Mucosa of descending colon (tissue), 3 donors: Measurements from ENCODE around the gene AKT3. TPM values are rescaled to one million over a fixed set of nuclear protein-coding genes. Genes with fewer than 3 reads are reported as not detected.
A peak's percentile ranks its signal among the peaks of the same experiment; 100 is the strongest.
"Not testable (repeated sequence)": the region's sequence is repeated elsewhere in the genome, so short reads cannot be mapped to it uniquely, and the experiment has no call there.

Experiments
- ATAC-seq: fragments of 200-7000 bp; cut with Tn5 transposase; one replicate; pipeline ENCODE4 v1.9.1; 2020; ENCODE audit warnings: mild to moderate bottlenecking, moderate library complexity
- DNase-seq, 3 donors: peaks; one replicate each; pipeline ENCODE4 v3.0.0-alpha.2; 2020
- H3K36me3 ChIP-seq: fragments of 200-600 bp; one replicate; pipeline ENCODE4 v1.8.0; 2021; ENCODE audit warnings: low read depth, mild to moderate bottlenecking
- H3K4me1 ChIP-seq: fragments of 200-600 bp; one replicate; pipeline ENCODE4 v1.8.0; 2021; ENCODE audit warnings: low read depth, mild to moderate bottlenecking
- H3K4me3 ChIP-seq: fragments of 200-600 bp; one replicate; pipeline ENCODE4 v1.8.0; 2021; ENCODE audit warnings: mild to moderate bottlenecking
- H3K9me3 ChIP-seq: fragments of 200-600 bp; one replicate; pipeline ENCODE4 v1.8.0; 2021; ENCODE audit warnings: mild to moderate bottlenecking
- CTCF ChIP-seq: fragments of 200-600 bp; IDR thresholded peaks from one replicate; pipeline ENCODE4 v1.8.0; 2022; ENCODE audit warnings: antibody characterized with exemption, mild to moderate bottlenecking
- intact Hi-C, 2 donors: fragments of 100-400 bp; cut with DNase I in 1 of 2; cut with micrococcal nuclease in 1 of 2; formaldehyde crosslinking; loops; one replicate each; pipeline versions ENCODE4 v1.11.0 to v1.11.1; 2022; cut with DNase I, micrococcal nuclease
- total RNA-seq, 3 donors: library from RNA; stranded (reverse); fragmentation: NEBNext Ultra II Directional in 2 of 3; extraction: Animal tissue kit (Norgen Biotek cat#: 25700) in 2 of 3; gene quantifications; one replicate each; pipeline versions ENCODE4 v1.2.1 to v1.2.4, GENCODE V29; 2021 to 2023
- donor health status: DM: no; HTN: no; CAD: no; lungs with moderate emphysema.
- donor health status: DM: no; HTN: no; CAD: no.
- donor health status: DM: no; HTN: yes; CAD: no.

Gene AKT3
- total RNA-seq, 3 donors from 2014 or later = 8.2 to 119 (median 12.6) TPM

GRCh38 chr1:243784506-243784905 lies 65.5 kb downstream of the AKT3 start:
- intact Hi-C loops = no loop called here
- H3K9me3 ChIP-seq = no peaks in the 10 kb centered on the region
- no peak for TF ChIP-seq CTCF
- H3K4me1 ChIP-seq = no peaks in the 10 kb centered on the region
- peak in 1 of 3 donors; percentile 21 for DNase-seq
- no peak overlapping the region for H3K4me3 ChIP-seq
- ATAC-seq = no peak
- no peaks in the 10 kb centered on the region for H3K36me3 ChIP-seq

- no peak for TF ChIP-seq CTCF
- intact Hi-C loops = no loop called here
- no peak overlapping the region for H3K4me3 ChIP-seq
- no peak for ATAC-seq
- DNase-seq = no peak
- no peaks in the 10 kb centered on the region for H3K9me3 ChIP-seq
- H3K4me1 ChIP-seq = no peaks in the 10 kb centered on the region
- no peaks in the 10 kb centered on the region for H3K36me3 ChIP-seq
These were observed 66.3 kb downstream of the AKT3 start for GRCh38 chr1:243783714-243784113.

- H3K4me1 ChIP-seq, H3K4me3 ChIP-seq, intact Hi-C loops, H3K9me3 ChIP-seq, H3K36me3 ChIP-seq, DNase-seq, ATAC-seq: not testable (repeated sequence)
These were observed 77.5 kb downstream of the AKT3 start for GRCh38 chr1:243772361-243773050.

GRCh38 chr1:243770860-243771259 lies 79.2 kb downstream of the AKT3 start:
- intact Hi-C loops = no loop called here

GRCh38 chr1:243765676-243766075 lies 84.4 kb downstream of the AKT3 start:
- TF ChIP-seq CTCF = no peak
- Histone ChIP-seq H3K36me3 (no peaks in the 10 kb centered on the region), H3K4me1 (no peaks in the 10 kb centered on the region), H3K9me3 (no peaks in the 10 kb centered on the region), H3K4me3 (no peak overlapping the region)
- ATAC-seq (no peak), DNase-seq (no peak)
- intact Hi-C loops = no loop called here

More at GRCh38 chr1:243770860-243771259, 79.2 kb downstream of the AKT3 start:
- Histone ChIP-seq H3K9me3 (no peaks in the 10 kb centered on the region), H3K36me3 (no peaks in the 10 kb centered on the region), H3K4me1 (no peaks in the 10 kb centered on the region), H3K4me3 (no peak overlapping the region)
- DNase-seq (no peak), ATAC-seq (no peak)
- TF ChIP-seq CTCF = no peak

- Histone ChIP-seq H3K4me1 (no peaks in the 10 kb centered on the region), H3K4me3 (no peak overlapping the region), H3K36me3 (no peaks in the 10 kb centered on the region), H3K9me3 (no peaks in the 10 kb centered on the region)
- DNase-seq = no peak
- no peak for TF ChIP-seq CTCF
- intact Hi-C loops = no loop called here
- ATAC-seq = no peak
These were observed 86.2 kb downstream of the AKT3 start for GRCh38 chr1:243763806-243764205.
